Smooth muscle cell (in vitro differentiated cells): ENCODE data around the gene CHD1L. TPM values are rescaled to one million over a fixed set of nuclear protein-coding genes. Genes with fewer than 3 reads are reported as not detected.

Experiments
- DNase-seq: peaks from one replicate; lab custom pipeline; 2025; ENCODE audit not compliant: unreplicated experiment; lab: John Stamatoyannopoulos, UW
- H2AFZ ChIP-seq: fragments of 200-600 bp; sonication (generic); 2 replicates; pipeline ENCODE4 v1.6.0; 2016; ENCODE audit warnings: antibody characterized with exemption, low read depth, mild to moderate bottlenecking
- H3F3A ChIP-seq: fragments of 200-600 bp; sonication (generic); 2 replicates; pipeline ENCODE4 v1.6.0; 2017; ENCODE audit warnings: antibody characterized with exemption, low read depth
- H3K27ac ChIP-seq: fragments of 200-600 bp; sonication (generic); 2 replicates; pipeline ENCODE4 v1.5.1; 2016; ENCODE audit warnings: low read depth, mild to moderate bottlenecking
- H3K27me3 ChIP-seq: fragments of 200-600 bp; sonication (generic); 2 replicates; pipeline ENCODE4 v1.6.1; 2016; ENCODE audit warnings: low read depth, mild to moderate bottlenecking
- H3K36me3 ChIP-seq: fragments of 200-600 bp; sonication (generic); 2 replicates; pipeline ENCODE4 v1.5.1; 2016; ENCODE audit warnings: low read depth
- H3K4me1 ChIP-seq: fragments of 200-600 bp; sonication (generic); 2 replicates; pipeline ENCODE4 v1.5.1; 2016; ENCODE audit warnings: low read depth
- H3K4me2 ChIP-seq: fragments of 200-600 bp; sonication (generic); 2 replicates; pipeline ENCODE4 v1.6.0; 2016; ENCODE audit warnings: mild to moderate bottlenecking
- H3K4me3 ChIP-seq: fragments of 200-600 bp; sonication (generic); 2 replicates; pipeline ENCODE4 v1.5.1; 2016; ENCODE audit warnings: mild to moderate bottlenecking
- H3K79me2 ChIP-seq: fragments of 200-600 bp; sonication (generic); 2 replicates; pipeline ENCODE4 v1.6.0; 2016; ENCODE audit warnings: low read depth, mild to moderate bottlenecking
- H3K9ac ChIP-seq: fragments of 200-600 bp; sonication (generic); 2 replicates; pipeline ENCODE4 v1.6.0; 2016; ENCODE audit warnings: low read depth
- H3K9me3 ChIP-seq: fragments of 200-600 bp; sonication (generic); replicated peaks from 2 replicates; pipeline ENCODE4 v1.5.1; 2016; ENCODE audit warnings: low read depth
- H4K20me1 ChIP-seq: fragments of 200-600 bp; sonication (generic); 2 replicates; pipeline ENCODE4 v1.6.0; 2016; ENCODE audit warnings: low read depth
- CTCF ChIP-seq: fragments of 200-600 bp; sonication (generic); IDR thresholded peaks from 2 replicates; pipeline ENCODE4 v1.5.1; 2017; ENCODE audit warnings: borderline replicate concordance, mild to moderate bottlenecking, antibody characterized with exemption; ENCODE audit not compliant: insufficient read depth, poor library complexity, severe bottlenecking
- WGBS: methylation state at CpG from one replicate; pipeline ENCODE4 v1.1.7; 2016; ENCODE audit warnings: low lambda C conversion rate; 5-methylcytosine and 5-hydroxymethylcytosine counted together
- polyA plus RNA-seq: library from polyadenylated mRNA; unstranded; fragments of >200 nt; fragmentation: Nextera tagmentation; extraction: Ambion mirVana; gene quantifications from 2 replicates; pipeline ENCODE4 v1.2.1, GENCODE V29; 2016
- total RNA-seq: library from RNA; depleted of rRNA; stranded (reverse); fragments of >200 nt; gene quantifications from 2 replicates; pipeline ENCODE4 v1.2.3, GENCODE V29; 2014

CHD1L gene
- total and polyA plus RNA-seq, 2 experiments from 2014 or later: 27.1 to 32.7 TPM

GRCh38 chr1:147273409-147274336 is 31.2 kb downstream of the CHD1L start:
- Histone ChIP-seq H3K4me2 (peak overlapping the region; percentile 10), H4K20me1 (no peaks in the 10 kb centered on the region), H3K9me3 (no peaks in the 10 kb centered on the region), H3K36me3 (peaks cover 14% of the 10 kb centered on the region), H3K27ac (peak overlapping the region; percentile 34), H3K79me2 (no peaks in the 10 kb centered on the region), H3K4me3 (no peak overlapping the region), H2AFZ (no peak overlapping the region), H3K27me3 (no peaks in the 10 kb centered on the region), H3K9ac (no peak overlapping the region), H3K4me1 (no peaks in the 10 kb centered on the region), H3F3A (no peaks in the 10 kb centered on the region)
- peak; percentile 47 for TF ChIP-seq CTCF
- no peak for DNase-seq
- 70% methylated on average over 6 of the region's 6 CpGs for WGBS

GRCh38 chr1:147281950-147282349 is 39.5 kb downstream of the CHD1L start:
- TF ChIP-seq CTCF: no peak
- no peak overlapping the region for H3K9ac ChIP-seq

GRCh38 chr1:147283011-147283410 is 40.5 kb downstream of the CHD1L start:
- H3K9me3 ChIP-seq: no peaks in the 10 kb centered on the region
- WGBS: 96% methylated on average over 1 of the region's 1 CpG
- no peak overlapping the region for H3K27ac ChIP-seq
- H3K4me2 ChIP-seq: no peak overlapping the region
- no peak overlapping the region for H3K9ac ChIP-seq
- no peaks in the 10 kb centered on the region for H4K20me1 ChIP-seq
- H2AFZ ChIP-seq: no peak overlapping the region
- H3K36me3 ChIP-seq: peaks cover 18% of the 10 kb centered on the region
- H3K4me3 ChIP-seq: no peak overlapping the region
- H3F3A ChIP-seq: no peaks in the 10 kb centered on the region
- DNase-seq: no peak
- H3K4me1 ChIP-seq: no peaks in the 10 kb centered on the region
- H3K79me2 ChIP-seq: no peaks in the 10 kb centered on the region
- no peak for TF ChIP-seq CTCF
- H3K27me3 ChIP-seq: no peaks in the 10 kb centered on the region

More at GRCh38 chr1:147281950-147282349, 39.5 kb downstream of the CHD1L start:
- Histone ChIP-seq H4K20me1 (no peaks in the 10 kb centered on the region), H3K9me3 (no peaks in the 10 kb centered on the region), H3K36me3 (peaks cover 15% of the 10 kb centered on the region), H3K79me2 (no peaks in the 10 kb centered on the region), H2AFZ (no peak overlapping the region), H3F3A (no peaks in the 10 kb centered on the region), H3K27me3 (no peaks in the 10 kb centered on the region), H3K4me2 (no peak overlapping the region), H3K4me1 (no peaks in the 10 kb centered on the region), H3K4me3 (no peak overlapping the region), H3K27ac (no peak overlapping the region)
- no peak for DNase-seq
- WGBS: 95% methylated on average over 5 of the region's 5 CpGs
